Measurements from ENCODE around the gene NPAS3.

NPAS3 gene

GRCh38 chr14:33491112-33491511 lies 552.4 kb downstream of the NPAS3 start:
- H3K4me3 ChIP-seq (ENCODE audit: control insufficient read depth, low read depth, low read length) = no peak overlapping the region
- no peak for DNase-seq (ENCODE audit: low read depth)
- TF ChIP-seq, protein P1, sequence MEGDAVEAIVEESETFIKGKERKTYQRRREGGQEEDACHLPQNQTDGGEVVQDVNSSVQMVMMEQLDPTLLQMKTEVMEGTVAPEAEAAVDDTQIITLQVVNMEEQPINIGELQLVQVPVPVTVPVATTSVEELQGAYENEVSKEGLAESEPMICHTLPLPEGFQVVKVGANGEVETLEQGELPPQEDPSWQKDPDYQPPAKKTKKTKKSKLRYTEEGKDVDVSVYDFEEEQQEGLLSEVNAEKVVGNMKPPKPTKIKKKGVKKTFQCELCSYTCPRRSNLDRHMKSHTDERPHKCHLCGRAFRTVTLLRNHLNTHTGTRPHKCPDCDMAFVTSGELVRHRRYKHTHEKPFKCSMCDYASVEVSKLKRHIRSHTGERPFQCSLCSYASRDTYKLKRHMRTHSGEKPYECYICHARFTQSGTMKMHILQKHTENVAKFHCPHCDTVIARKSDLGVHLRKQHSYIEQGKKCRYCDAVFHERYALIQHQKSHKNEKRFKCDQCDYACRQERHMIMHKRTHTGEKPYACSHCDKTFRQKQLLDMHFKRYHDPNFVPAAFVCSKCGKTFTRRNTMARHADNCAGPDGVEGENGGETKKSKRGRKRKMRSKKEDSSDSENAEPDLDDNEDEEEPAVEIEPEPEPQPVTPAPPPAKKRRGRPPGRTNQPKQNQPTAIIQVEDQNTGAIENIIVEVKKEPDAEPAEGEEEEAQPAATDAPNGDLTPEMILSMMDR (IDR thresholded peaks at IDR 0.05; ENCODE audit: control insufficient read depth, insufficient read depth, low read depth, low read length, missing control alignments) = no peak

DNA sequence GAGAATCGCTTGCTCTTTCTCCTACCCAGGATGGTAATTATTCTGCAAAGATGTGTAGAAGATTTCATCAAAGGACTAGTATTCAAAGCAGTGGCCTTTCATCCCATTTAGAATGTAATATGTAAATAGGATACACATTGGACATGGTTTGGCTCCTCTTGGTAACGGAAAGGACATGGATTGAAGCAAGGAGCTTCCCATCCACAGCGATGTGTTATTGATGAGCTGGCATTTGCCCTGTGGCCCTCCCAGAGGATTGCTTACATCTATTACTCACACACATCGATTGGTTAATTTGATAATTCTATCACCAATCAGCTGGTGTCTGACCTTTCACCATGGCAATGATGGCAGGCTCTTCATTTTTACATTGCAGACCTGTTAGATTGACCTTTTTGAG lies 553.8 kb downstream of the NPAS3 start:
- TF ChIP-seq, protein P1 (IDR thresholded peaks at IDR 0.05; ENCODE audit: control insufficient read depth, insufficient read depth, low read depth, low read length, missing control alignments) = no peak
- DNase-seq (ENCODE audit: low read depth) = no peak
- no peak overlapping the region for H3K4me3 ChIP-seq (ENCODE audit: control insufficient read depth, low read depth, low read length)

- no peak for DNase-seq (ENCODE audit: low read depth)
- TF ChIP-seq, protein P1 (IDR thresholded peaks at IDR 0.05; ENCODE audit: control insufficient read depth, insufficient read depth, low read depth, low read length, missing control alignments) = no peak
- H3K4me3 ChIP-seq (ENCODE audit: control insufficient read depth, low read depth, low read length) = no peak overlapping the region
These were observed 554.6 kb downstream of the NPAS3 start for GRCh38 chr14:33493266-33493665.

DNA sequence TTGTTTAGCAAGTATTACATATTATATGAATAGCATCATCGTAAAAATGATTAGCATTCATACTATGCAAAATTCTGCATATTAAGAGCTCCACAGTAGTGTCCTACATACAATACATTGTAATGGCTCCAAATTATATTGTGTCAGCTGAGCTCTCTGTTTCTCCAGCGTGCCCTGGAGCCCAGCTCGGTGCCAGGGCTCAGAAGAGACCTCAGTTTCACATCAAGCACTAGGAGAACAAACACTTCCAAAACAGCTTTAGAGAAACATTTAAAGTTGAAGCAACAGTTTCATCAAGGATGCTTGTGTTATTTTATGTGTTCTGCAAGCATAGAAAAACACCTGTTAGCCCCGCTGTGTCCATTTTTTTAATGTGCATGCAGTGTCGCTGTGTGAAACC lies 555.3 kb downstream of the NPAS3 start:
- TF ChIP-seq, protein P1 (IDR thresholded peaks at IDR 0.05; ENCODE audit: control insufficient read depth, insufficient read depth, low read depth, low read length, missing control alignments) = no peak
- DNase-seq (ENCODE audit: low read depth) = no peak
- H3K4me3 ChIP-seq (ENCODE audit: control insufficient read depth, low read depth, low read length) = no peak overlapping the region

GRCh38 chr14:33499687-33500086 lies 561.0 kb downstream of the NPAS3 start:
- DNase-seq (ENCODE audit: low read depth) = no peak
- TF ChIP-seq, protein P1 (IDR thresholded peaks at IDR 0.05; ENCODE audit: control insufficient read depth, insufficient read depth, low read depth, low read length, missing control alignments) = no peak
- no peak overlapping the region for H3K4me3 ChIP-seq (ENCODE audit: control insufficient read depth, low read depth, low read length)

GRCh38 chr14:33504246-33505099 lies 565.8 kb downstream of the NPAS3 start:
- no peak overlapping the region for H3K4me3 ChIP-seq (ENCODE audit: control insufficient read depth, low read depth, low read length)
- TF ChIP-seq, protein P1 (IDR thresholded peaks at IDR 0.05; ENCODE audit: control insufficient read depth, insufficient read depth, low read depth, low read length, missing control alignments) = no peak
- DNase-seq (ENCODE audit: low read depth) = no peak

Measured in AG09309 (cell line).